Esophagus squamous epithelium (tissue), 5 donors: ENCODE data around the gene ZNF600. TPM values are rescaled to one million over a fixed set of nuclear protein-coding genes. Genes with fewer than 3 reads are reported as not detected.
"Not testable (repeated sequence)": the region's sequence is repeated elsewhere in the genome, so short reads cannot be mapped to it uniquely, and the experiment has no call there.

Source experiments
- DNase-seq: peaks from one replicate; lab custom pipeline; 2025; lab: John Stamatoyannopoulos, UW
- H3K27ac ChIP-seq, 4 donors: fragments of 200-600 bp; sonication (generic); one replicate each; pipeline ENCODE4 v1.5.1; 2016 to 2019; ENCODE audit warnings: mild to moderate bottlenecking in 1 of 4
- H3K27me3 ChIP-seq, 4 donors: fragments of 200-600 bp; sonication (generic); 1 replicate in 3 of 4; 2 replicates in 1 of 4; pipeline versions ENCODE4 v1.5.1 to v1.6.0; 2017 to 2021; ENCODE audit warnings: antibody characterized with exemption in 1 of 4
- H3K36me3 ChIP-seq, 3 donors: fragments of 200-600 bp; sonication (generic); one replicate each; pipeline ENCODE4 v1.5.1; 2016 to 2019
- H3K4me1 ChIP-seq, 3 donors: fragments of 200-600 bp; sonication (generic); one replicate each; pipeline ENCODE4 v1.5.1; 2017 to 2019
- H3K4me3 ChIP-seq, 4 donors: fragments of 200-600 bp; sonication (generic); 1 replicate in 3 of 4; 2 replicates in 1 of 4; pipeline ENCODE4 v1.5.1; 2016 to 2019; ENCODE audit warnings: mild to moderate bottlenecking in 2 of 4, moderate library complexity in 1 of 4
- H3K9me3 ChIP-seq, 3 donors: fragments of 200-600 bp; sonication (generic); one replicate each; pipeline ENCODE4 v1.5.1; 2016 to 2019
- POLR2A ChIP-seq, 4 donors: fragments of 450-650 bp; IDR thresholded peaks; one replicate each; pipeline ENCODE4 v1.6.1; 2017; ENCODE audit warnings: antibody characterized with exemption in 4 of 4, mild to moderate bottlenecking in 4 of 4, moderate library complexity in 3 of 4
- WGBS, 2 donors: methylation state at CpG; one replicate each; pipeline ENCODE4 v1.1.5; 2018; 5-methylcytosine and 5-hydroxymethylcytosine counted together
- intact Hi-C: fragments of 100-400 bp; cut with DNase I; formaldehyde crosslinking; loops from one replicate; pipeline ENCODE4 v1.15.0; 2022
- total RNA-seq, 4 donors: library from RNA; depleted of rRNA; stranded (reverse); fragments of >200 nt; gene quantifications; one replicate each; pipeline ENCODE4 v1.1.0, GENCODE V29; 2016
- TF ChIP-seq, protein P1 (sequence below), 6 experiments: fragments of 450-650 bp in 4 of 6; fragments of 200-600 bp in 2 of 6; sonication (generic) in 2 of 6; IDR thresholded peaks; one replicate each; pipeline ENCODE4 v1.5.1; 2016 to 2019; ENCODE audit warnings: antibody characterized with exemption in 6 of 6, mild to moderate bottlenecking in 4 of 6, moderate library complexity in 4 of 6
- donor health status: DM: yes; HTN: yes; CAD: no.

Gene ZNF600
- total RNA-seq, result 10 to 100 TPM in 1 of 4 donors, 1 to 10 TPM in 3; 2.3 to 16.2 (median 4.6) TPM

DNA sequence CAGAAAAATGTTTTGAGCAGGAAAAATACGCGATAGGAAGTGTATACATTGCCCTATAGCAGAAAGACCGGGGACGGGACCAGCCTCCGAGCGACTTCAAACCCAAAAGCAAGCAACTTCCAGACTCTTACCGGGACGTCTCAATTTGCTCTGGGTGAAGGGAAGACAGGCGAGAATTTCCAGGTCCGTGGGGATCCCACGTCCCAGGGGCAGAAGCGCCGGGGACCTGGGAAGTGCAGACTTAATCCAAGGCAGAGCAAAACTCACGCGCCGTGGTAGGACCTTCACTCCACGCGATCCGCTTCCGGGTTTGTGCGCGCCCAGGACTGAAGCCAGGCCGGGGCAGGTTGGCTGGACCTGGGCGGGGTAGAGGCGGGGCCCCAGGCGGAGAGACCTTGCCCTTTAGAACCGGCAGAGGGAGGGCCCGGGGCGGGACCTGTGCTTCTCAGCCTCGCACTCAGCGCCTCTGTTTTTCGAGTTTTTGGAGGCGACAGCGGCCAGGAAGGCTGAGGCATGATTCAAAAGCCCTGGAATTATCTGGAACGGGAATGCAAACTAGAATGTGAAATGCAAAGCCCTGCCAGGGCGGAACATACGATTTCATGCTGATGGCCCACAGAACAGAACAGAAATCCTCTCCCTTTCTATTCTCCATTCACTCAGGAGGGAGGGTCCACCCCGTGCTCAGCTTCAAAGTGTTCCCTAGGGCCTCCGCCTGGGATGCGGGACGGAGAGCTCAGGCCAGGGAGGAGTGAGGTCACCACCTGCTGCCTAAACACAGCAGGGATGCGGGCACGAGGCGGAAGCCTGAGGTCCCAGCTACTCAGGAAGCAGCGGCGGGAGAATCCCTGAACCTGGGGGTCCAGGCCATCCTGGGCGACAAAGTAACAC lies at the start of gene ZNF600:
TSS of gene ZNF600 (minus strand) at position 328 of the 891 bp plus-strand sequence. CDS start 7,903 bp downstream, outside the sequence.
- DNase-seq, result peak; percentile 48
- Histone ChIP-seq H3K27ac (peak within 1 kb of the TSS; percentile 78 to 91 (median 88)), H3K9me3 (peaks cover 0 to 30% (median 0%) of the 10 kb centered on the region in 3 donors), H3K4me3 (peak within 1 kb of the TSS; percentile 42 to 77 (median 65)), H3K36me3 (peaks cover 0 to 17% (median 0%) of the 10 kb centered on the region in 3 donors), H3K4me1 (peaks cover 0 to 28% (median 4%) of the 10 kb centered on the region in 3 donors)
- H3K27me3 ChIP-seq, intact Hi-C loops: not testable (repeated sequence)
- WGBS, 2 donors, result 1 to 2% methylated on average over 38 to 39 of the region's 47 CpGs
- TF ChIP-seq, protein P1, sequence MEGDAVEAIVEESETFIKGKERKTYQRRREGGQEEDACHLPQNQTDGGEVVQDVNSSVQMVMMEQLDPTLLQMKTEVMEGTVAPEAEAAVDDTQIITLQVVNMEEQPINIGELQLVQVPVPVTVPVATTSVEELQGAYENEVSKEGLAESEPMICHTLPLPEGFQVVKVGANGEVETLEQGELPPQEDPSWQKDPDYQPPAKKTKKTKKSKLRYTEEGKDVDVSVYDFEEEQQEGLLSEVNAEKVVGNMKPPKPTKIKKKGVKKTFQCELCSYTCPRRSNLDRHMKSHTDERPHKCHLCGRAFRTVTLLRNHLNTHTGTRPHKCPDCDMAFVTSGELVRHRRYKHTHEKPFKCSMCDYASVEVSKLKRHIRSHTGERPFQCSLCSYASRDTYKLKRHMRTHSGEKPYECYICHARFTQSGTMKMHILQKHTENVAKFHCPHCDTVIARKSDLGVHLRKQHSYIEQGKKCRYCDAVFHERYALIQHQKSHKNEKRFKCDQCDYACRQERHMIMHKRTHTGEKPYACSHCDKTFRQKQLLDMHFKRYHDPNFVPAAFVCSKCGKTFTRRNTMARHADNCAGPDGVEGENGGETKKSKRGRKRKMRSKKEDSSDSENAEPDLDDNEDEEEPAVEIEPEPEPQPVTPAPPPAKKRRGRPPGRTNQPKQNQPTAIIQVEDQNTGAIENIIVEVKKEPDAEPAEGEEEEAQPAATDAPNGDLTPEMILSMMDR (IDR thresholded peaks at IDR 0.05), result peak in 5 of 6 experiments; percentile 17 to 54 (median 46)
- peak in 3 of 4 donors; percentile 20 to 71 (median 62) for TF ChIP-seq POLR2A (IDR thresholded peaks at IDR 0.05)

GRCh38 chr19:52834289-52834688 lies 47.7 kb upstream of the ZNF600 start:
- H3K4me3 ChIP-seq, DNase-seq, H3K27me3 ChIP-seq, H3K4me1 ChIP-seq, intact Hi-C loops, H3K27ac ChIP-seq: not testable (repeated sequence)
- peaks cover 0 to 13% (median 0%) of the 10 kb centered on the region in 3 donors for H3K36me3 ChIP-seq
- H3K9me3 ChIP-seq, result peaks cover 0 to 66% (median 19%) of the 10 kb centered on the region in 3 donors
- 43 to 67% methylated on average over 1 of the region's 1 CpG for WGBS, 2 donors

- H3K4me3 ChIP-seq, intact Hi-C loops, H3K4me1 ChIP-seq, H3K27me3 ChIP-seq, H3K27ac ChIP-seq, DNase-seq, H3K36me3 ChIP-seq: not testable (repeated sequence)
- peaks cover 0 to 59% (median 12%) of the 10 kb centered on the region in 3 donors for H3K9me3 ChIP-seq
- 54 to 63% methylated on average over 2 to 5 of the region's 5 CpGs for WGBS, 2 donors
Measured at GRCh38 chr19:52833541-52833940, 47.0 kb upstream of the ZNF600 start.

DNA sequence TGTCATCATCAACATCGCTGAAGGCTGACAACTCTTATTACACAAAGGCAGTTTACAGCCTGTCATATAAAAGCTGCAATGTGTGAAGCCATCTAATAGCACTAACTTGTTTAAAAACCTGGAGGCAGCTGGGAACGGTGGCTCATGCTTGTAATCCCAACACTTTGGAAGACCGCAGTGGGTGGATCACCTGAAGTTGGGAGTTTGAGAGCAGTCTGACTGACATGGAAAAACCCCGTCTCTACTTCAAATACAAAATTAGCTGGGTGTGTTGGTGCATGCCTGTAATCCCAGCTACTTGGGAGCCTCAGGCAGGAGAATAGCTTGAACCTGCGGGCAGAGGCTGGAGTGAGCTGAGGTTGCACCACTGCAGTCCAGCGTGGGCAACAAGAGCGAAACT lies 43.3 kb upstream of the ZNF600 start:
- H3K27ac ChIP-seq, H3K36me3 ChIP-seq, H3K27me3 ChIP-seq, DNase-seq, H3K4me3 ChIP-seq, H3K4me1 ChIP-seq, intact Hi-C loops: not testable (repeated sequence)
- peaks cover 0 to 33% (median 2%) of the 10 kb centered on the region in 3 donors for H3K9me3 ChIP-seq
- WGBS, 2 donors, result 57 to 80% methylated on average over 6 to 7 of the region's 7 CpGs

GRCh38 chr19:52825765-52826164 lies 39.2 kb upstream of the ZNF600 start:
- intact Hi-C loops, result no loop called here
- no peak for DNase-seq
- H3K27me3 ChIP-seq, result no peaks in the 10 kb centered on the region
- peaks cover 0 to 6% (median 0%) of the 10 kb centered on the region in 3 donors for H3K9me3 ChIP-seq
- H3K4me3 ChIP-seq, result no peak overlapping the region
- 92% methylated on average over 5 of the region's 5 CpGs for WGBS, 2 donors
- peaks cover 0 to 7% (median 0%) of the 10 kb centered on the region in 3 donors for H3K4me1 ChIP-seq
- TF ChIP-seq, protein P1 (IDR thresholded peaks at IDR 0.05), result no peak
- no peaks in the 10 kb centered on the region for H3K36me3 ChIP-seq
- H3K27ac ChIP-seq, result no peak overlapping the region

DNA sequence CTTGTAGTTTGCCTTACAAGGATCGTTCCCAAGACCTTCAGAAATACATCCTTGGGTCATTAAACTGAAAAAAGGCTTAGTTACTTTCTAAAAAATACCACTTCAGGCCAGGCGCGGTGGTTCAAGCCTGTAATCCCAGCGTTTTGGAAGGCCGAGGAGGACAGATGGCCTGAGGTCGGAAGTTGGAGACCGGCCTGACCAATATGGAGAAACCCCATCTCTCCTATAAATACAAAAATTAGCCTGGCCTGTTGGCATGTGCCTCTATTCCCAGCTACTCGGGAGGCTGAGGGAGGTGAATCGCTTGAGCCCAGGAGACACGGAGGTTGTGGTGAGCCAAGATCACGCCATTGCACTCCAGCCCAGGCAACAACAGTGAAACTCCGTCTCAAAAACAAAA lies 37.1 kb upstream of the ZNF600 start:
- Histone ChIP-seq H3K36me3 (no peaks in the 10 kb centered on the region), H3K27me3 (no peaks in the 10 kb centered on the region), H3K4me3 (no peak overlapping the region), H3K27ac (no peak overlapping the region), H3K4me1 (peaks cover 0 to 13% (median 0%) of the 10 kb centered on the region in 3 donors), H3K9me3 (no peaks in the 10 kb centered on the region)
- no peak for DNase-seq
- 90 to 92% methylated on average over 12 of the region's 12 CpGs for WGBS, 2 donors
- TF ChIP-seq, protein P1 (IDR thresholded peaks at IDR 0.05), result no peak
- no peak for TF ChIP-seq POLR2A (IDR thresholded peaks at IDR 0.05)
- intact Hi-C loops, result no loop called here

DNA sequence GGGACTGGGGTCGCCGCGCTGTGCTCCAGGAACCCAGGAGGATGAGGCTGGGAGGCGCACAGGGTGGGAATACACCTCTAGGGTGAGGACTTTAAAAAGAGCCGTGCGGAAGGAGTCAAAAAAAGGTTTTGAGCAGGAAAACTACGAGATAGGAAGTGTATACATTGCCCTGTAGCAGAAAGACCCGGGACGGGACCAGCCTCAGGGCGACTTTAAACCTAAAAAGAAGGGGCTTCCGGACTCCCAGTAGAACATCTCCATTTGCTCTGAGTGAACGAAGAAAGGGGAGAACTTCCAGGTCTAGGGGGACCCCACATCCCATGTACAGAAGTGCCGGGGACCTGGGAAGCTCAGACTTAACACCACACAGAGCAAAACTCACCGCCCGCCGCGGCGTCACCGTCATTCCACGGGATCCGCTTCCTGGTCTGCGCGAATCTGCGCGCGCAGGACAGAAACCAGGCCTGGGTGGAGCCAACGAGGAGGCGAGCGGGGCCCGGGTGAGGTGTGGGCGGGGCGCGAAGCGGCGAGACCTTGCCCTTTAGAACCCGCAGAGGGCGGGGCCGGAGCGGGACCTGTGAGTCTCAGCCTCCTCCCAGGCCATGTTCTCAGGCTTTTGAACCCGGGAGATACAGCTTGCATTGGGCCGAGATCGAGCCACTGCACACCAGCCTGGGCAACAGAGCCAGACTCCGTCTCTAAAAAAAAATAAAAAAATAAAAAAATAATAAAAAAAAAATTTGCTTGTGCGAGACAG lies 34.8 kb upstream of the ZNF600 start, which contains the start of gene ZNF28:
TSS of gene ZNF28 (minus strand) at position 430 of the 757 bp plus-strand sequence. CDS start 3,675 bp downstream, outside the sequence.
- WGBS, 2 donors, result 3 to 6% methylated on average over 13 of the region's 44 CpGs
- H3K27me3 ChIP-seq, DNase-seq, H3K9me3 ChIP-seq, intact Hi-C loops: not testable (repeated sequence)
- Histone ChIP-seq H3K4me1 (peaks cover 0 to 13% (median 0%) of the 10 kb centered on the region in 3 donors), H3K4me3 (peak within 1 kb of the TSS; percentile 42 to 75 (median 65)), H3K27ac (peak within 1 kb of the TSS; percentile 34 to 83 (median 76)), H3K36me3 (peaks cover 0 to 21% (median 10%) of the 10 kb centered on the region in 3 donors)

- peak overlapping the region; percentile 34 to 83 (median 76) for H3K27ac ChIP-seq
- H3K27me3 ChIP-seq, intact Hi-C loops, DNase-seq, H3K9me3 ChIP-seq: not testable (repeated sequence)
- 18 to 24% methylated on average over 5 of the region's 19 CpGs for WGBS, 2 donors
- peak overlapping the region; percentile 42 to 75 (median 65) for H3K4me3 ChIP-seq
- peaks cover 0 to 29% (median 10%) of the 10 kb centered on the region in 3 donors for H3K36me3 ChIP-seq
- H3K4me1 ChIP-seq, result peaks cover 0 to 13% (median 0%) of the 10 kb centered on the region in 3 donors
Measured at GRCh38 chr19:52820472-52821203, 34.0 kb upstream of the ZNF600 start.
